ENCODE results near the gene KIF21B.
"Not testable (repeated sequence)": the region's sequence is repeated elsewhere in the genome, so short reads cannot be mapped to it uniquely, and the experiment has no call there.

The KIF21B gene

DNA sequence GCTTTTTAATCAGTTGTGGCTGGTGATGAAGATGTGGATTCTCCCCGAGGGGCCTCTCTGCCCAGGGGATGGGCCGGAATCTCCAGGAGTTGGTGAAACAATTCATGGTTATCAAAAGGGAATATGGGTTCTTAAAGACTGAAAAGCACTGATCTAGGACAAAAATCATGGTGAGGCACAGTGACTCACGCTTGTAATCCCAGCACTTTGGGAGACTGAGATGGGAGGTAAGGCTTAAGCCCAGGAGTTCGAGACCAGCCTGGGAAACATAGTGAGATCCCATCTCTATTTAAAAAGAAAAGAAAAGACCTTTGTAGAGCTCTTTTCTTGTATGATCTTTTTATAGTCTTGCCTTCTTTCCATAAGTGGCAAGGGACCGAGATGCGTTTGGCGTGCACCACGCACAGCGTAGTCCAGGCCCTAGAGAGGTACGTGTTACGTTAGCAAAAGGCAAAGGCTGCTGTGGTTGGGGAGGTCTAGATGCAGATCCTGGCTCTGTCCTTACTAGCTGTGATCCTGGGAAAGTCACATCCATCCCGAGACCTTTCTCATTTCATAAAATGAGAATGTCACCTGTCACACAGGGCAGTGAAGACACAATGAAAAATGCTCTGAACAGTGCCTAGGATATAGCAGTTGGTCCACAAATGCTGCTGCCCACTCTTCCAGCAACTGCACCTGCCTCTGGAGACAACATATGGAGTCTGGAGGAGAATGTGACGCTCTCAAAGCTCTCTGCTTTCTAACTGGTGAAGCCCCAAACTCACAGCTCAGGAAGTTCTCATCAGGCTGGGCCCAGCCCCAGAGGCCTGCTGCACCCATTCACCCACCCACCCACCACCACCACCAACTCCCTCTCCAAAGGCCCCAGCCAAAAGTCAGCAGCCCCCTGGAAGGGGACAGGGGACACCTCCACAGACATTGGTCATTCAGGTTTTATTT, 54.8 kb downstream of the KIF21B start:
- no peak for DNase-seq

DNA sequence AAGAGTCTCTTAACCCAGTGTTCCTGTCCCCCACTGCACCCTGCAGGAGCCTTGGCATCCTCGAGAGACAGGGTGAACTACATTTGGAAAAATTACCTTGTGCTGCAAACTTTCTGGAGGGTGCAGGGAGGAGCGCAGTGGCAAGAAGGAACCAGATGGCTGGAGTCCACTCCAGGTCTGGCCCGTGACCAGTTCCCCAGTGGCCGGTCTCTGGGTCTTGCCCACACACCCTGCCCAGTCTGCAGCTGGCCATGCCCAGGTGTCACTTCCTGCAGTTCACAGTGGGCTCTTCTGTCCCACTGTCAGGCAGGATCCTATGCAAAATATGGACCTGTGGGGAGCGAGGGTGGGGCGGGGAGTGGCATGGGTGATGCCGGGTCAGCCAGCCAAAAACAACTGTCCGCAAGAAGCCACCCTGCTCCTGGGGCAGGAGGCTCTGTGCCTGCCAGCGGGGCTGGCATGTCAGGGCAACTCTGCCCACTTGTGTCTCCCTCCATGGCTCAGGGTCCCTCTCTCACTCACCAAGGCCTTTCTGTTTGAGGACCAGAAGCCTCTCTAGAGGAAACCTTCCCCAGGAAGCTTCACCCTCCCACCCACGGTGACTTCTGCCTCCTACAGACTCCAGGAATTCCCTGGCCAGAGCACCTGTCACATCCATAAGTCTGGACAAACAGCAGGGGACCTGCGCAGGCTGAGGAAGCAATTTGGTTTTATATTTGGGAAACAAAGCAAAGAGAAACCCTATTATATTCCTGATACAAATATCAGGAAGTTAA, 55.6 kb downstream of the KIF21B start:
- no peak for DNase-seq

DNA sequence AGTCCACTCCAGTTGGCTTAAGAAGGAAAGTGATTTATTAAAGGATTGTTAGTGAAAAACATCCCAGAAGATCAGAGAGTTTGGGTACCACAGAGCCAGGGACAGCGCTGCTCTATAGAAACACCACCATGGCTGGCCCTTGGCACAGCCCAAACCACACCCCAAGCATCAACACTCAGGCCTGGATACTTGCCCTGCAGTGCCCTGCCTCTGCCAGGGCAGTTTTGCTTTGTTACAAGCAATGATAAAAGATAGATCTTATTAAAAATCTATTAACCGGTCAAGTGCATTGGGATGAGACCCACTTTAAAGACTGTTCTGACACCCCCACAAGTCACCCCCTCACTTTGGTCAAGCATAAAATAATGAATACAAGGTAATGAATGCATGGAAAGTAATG, 56.6 kb downstream of the KIF21B start:
- no peak for DNase-seq

DNA sequence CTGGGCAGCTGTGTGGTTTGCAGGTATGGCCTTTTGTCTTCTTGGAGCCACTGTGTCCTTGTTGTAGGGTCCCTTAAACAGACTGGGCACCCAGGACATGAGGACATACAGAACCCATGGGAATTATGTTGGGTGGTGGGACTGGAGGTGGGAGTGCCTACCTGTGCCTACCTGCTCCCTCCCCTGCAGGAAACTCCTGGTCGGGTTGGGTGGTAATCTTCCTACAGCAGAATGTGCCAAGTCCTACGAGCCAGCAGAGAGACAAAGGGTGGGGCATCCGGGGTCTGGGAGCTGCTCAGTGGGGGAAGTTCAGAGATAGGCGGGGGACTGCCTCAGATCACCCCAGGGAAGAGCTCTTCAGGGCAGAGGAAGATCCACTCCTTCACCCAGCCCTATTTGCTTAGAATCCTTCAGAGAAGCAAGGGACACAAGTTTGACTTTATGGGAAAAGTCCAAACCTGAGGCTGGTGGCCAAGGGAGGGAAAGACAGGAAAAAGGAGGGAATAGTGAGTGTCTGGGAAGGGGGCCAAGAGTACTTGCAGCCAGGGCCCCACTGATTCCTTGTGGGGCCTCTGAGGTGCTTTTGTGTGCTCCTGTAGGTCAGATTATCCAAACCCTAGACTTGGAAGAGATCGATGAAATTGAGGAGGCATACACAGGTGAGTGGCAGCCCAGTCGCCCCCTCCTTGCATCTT, 58.3 kb downstream of the KIF21B start:
- DNase-seq = no peak

DNA sequence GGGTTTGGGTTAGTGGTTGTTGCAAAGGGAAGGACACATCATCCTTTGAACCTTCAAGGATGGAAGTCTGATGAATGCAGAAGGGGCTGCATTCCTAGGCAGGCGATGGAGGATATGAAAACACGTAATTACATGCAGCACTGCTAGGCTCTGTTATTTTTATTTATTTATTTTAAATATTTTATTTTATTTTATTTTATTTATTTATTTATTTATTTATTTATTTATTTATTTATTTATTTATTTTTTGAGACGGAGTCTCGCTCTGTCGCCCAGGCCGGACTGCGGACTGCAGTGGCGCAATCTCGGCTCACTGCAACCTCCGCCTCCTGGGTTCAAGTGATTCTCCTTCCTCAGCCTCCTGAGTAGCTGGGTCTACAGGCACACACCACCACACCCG, 59.6 kb downstream of the KIF21B start:
- not testable (repeated sequence) for DNase-seq

DNA sequence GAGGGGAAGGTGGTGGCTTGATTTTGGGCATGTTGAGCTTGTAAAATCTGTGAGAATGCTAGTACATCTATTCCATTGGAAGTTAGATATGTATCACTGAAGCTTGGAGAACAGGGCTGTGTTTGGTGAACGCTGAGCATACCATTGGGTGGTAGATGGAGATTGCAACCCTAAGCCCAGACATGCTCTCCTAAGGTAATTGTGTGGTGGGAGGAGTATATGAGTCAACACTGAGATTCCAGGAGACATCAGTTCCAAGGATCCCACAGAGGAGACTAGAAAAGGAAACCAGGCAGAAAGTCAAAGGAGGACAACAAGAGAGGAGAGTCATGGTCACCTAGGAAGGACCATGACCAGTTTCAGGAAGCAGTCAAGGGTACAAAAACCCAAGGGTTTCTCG, 60.4 kb downstream of the KIF21B start:
- DNase-seq = no peak

DNA sequence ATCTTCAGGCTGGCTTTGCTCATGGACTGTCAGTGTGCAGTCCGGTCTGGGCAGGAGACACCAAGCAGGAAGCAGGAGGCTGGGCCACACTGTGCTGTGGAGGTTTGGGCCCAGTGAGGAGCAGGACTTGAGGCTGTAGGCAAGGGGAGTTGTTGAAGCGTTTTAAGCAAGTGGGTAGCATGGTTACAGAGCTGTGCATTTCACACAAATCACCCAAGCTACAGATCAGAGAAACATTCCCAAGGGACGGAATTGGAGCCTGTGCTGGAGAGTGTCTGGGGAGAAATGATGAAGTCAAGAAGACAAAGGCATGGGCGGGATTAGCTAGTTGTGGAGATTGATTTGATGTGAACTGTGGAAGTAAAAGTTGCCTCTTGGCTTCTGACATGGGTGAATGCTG, 60.9 kb downstream of the KIF21B start:
- no peak for DNase-seq

DNA sequence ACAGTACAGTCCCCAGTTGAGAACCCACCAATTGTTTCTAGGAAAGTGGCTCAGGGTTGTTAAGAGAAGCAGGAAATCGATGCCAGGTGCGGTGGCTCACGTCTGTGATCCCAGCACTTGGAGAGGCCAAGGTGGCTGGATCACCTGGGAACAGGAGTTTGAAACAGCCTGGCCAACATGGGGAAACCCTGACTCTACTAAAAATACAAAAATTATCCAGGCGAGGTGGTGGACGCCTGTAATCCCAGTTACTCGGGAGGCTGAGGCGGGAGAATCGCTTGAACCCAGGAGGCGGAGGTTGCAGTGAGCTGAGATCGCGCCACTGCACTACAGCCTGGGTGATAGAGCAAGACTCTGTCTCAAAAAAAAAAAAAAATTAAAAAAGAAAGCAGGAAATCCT, 61.4 kb downstream of the KIF21B start:
- DNase-seq = not testable (repeated sequence)

DNA sequence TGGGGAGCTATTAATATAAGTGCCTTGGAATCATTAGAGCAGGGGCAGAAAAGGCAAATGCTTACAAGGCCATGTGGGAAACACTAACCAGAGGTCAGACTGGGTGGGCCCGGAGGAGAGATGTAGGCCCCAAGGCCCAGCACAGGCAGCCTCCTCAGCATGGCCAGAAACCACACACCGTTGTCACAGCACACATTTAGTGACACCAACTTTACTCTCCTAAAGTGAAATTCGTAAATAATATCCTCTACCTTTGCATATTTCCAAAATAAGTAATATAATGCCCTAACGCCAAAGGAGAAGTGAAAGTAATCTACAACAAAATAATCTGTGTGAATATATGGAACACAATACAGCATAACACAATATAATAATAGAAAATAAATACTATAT, 62.6 kb downstream of the KIF21B start:
- no peak for DNase-seq

DNA sequence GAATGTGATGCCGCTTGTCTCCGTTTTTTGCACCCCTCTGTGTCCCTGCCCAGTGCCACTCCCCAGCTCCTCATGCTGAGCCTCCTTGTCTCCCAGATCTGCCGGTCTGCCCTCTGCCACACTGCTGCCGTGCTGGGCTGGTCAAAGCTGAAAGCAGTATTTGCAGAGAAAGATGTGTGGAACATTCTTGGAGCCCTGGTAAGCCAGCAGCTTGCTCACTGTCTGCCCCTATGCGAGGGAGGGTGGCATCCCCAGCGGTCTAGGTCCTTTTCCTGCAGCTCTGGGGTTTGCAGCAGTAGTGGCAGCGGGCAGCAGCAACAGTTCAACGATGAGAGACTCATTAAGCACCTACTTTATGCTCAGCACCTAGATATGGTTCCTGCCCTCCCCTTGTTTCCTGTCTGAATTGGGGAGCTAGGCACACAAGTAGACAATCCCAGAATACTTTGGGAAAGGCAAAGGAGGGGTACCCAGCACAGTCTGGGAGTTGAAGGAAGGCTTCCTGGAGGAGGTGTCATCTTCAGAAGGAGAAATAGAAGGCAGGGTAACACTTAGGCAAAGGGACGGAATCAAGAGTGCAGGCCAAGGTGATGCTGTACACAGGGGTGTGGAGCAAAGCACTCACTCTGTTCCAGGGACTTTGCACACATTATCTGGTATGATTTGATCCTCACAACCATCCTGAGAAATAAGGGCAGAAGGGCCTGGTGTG, 63.1 kb downstream of the KIF21B start:
- no peak for DNase-seq

DNA sequence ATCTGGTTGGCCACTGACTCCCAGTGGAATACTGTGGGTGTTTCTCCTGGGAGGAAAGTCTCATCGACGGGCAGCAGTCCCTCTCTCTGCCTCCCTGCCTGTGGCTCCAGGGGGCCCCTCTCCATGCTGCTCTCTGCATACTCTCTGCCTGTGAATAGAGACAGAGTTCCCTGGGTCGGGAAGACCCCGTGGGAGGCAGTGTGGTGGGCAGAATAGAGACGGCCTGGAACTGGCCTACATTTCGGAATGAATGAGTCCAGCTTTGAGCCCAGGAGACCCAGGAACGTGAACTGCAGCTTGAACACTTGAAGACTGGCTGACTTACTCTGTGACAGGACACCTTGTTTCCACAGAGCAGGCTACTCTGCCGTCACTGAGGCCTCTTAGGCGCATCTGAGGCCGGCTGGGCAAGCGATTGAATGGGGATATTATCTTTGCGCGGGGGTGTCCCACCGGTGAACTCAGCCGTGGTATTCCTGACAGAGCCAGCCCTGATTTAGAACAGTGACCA, 64.0 kb downstream of the KIF21B start:
- DNase-seq = no peak

DNA sequence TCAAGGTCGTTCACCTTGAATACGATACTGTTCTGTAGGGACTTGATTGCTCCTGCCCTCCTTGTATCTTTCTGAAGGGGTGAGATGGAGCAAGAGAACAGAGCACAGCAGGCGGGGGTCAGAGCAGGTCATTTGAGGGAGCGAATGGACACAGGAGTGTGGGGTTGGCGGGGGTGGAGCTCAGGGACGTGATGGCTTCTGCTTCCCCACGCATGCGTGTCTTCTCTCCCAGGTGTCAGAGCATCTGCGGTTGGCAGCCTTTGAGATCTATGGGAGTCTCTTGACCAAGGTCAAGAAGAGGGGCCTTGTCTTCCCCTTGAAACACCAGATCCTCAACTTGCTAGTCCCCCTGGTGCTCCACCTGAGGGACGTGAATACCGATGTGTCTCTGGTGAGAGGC, 64.9 kb downstream of the KIF21B start:
- DNase-seq = no peak

DNA sequence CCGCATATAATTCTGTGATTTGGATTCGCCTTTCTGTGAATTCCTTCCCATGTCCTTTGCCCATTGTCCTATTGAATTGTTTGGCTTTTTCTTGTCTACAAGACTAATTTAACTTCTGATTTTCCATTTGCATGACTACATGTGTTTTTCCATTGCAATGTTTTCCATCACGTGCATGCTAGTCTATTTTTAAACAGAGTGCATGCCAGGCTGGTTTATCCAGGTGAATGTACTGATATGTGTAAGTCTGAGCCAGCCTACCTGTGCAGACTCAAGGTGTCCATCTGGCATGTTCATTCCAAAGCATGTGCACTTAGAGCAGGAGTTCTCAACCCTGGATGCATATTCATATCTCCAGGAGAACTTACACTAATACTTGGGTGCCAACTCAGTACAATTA, 69.1 kb downstream of the KIF21B start:
- DNase-seq = no peak

DNA sequence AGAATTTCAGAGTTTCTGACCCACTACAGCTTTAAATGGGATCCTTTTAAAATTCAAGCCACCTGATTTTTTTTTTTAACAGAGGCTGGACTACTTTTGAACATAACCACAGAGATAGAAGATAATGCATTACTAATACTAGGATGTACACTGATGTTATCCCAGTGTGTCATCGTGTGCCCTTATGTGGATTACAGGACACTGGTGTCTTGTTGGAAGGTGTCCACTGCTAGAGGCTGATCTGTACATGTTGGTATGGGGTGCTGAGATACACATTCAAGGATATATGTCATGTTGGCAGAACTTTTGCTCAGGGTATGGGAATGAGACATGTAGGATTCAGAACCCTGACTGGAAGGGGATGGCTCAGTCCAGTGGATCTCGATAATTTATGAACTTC, 72.5 kb downstream of the KIF21B start:
- DNase-seq = no peak

DNA sequence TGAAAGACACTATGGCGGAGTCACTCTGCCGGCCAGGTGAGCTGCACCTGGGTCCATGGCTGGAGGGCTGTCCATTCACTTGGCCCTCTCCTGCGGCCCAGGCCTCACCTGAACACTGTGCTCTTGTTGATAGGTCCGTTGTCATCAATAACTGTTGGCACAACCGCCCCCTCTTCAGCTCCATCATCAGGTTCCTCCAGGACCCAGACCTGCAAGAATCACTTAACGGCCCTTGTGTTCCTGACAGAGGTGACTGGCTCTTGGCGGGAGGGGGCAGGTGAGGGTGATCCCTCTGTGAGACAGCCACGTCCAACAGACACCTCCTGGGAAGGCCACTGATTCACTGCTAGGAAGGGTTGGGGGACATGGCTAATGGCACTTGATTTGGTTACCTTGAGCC, 73.9 kb downstream of the KIF21B start:
- DNase-seq = no peak

DNA sequence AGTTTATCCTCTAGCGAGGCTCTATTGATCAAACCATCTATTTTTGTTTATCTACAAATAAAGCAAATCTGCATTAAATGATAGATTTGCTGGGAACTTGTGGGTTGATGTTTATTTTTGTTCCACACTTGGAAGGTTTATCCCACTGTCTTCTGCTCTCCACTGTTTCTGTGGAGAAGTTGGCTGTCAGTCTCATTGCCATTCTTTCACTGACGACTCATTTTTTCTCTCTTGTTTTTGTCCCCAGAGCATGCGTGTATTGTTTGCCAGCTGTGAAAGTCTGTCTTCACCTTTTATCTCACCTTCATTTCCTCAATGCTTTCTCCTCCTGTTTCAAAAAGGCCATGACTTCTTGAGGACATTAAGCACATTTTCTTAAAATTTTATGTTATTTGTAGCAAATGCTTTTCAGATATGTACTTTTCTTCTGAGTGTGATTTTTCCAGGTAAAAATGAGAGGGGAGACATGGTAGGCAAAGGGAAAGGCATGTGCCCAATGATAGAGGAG, 76.4 kb downstream of the KIF21B start:
- no peak for DNase-seq

DNA sequence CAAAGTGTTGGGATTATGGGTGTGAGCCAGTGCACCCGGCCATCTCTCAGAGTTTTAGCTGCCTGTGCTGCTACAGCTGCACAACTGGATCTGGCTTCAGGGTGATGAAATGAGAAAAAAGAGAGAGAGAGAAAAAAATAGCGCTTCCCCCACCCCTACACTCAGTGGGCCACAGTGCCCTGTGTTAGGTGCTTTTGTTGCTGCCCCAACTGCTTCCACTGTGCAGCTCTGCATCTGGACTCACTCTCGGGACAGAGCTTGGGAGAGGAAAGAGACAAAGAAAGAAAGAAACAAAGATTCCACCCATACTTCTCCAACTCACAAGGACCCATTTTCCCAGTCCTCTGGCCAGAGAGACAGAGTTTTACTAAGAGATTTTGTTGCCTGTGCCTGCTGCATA, 78.4 kb downstream of the KIF21B start:
- no peak for DNase-seq

DNA sequence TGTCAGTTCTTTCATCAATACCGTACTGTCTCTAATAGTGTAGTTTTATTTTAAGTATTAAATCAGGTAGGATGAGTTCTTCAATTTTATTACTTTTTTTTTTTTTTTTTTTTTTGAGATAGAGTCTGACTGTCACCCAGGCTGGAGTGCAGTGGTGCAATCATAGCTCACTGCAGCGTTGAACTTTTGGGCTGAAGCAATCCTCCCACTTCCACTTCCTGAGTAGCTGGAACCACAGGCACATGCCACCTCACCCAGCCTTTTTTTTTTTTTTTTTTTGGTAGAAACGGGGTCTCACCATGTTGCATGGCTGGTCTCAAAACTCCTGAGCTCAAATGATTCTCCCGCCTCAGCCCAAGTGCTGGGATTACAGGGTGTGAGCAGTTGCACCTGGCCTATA, 84.6 kb downstream of the KIF21B start:
- DNase-seq = peak; percentile 46

DNA sequence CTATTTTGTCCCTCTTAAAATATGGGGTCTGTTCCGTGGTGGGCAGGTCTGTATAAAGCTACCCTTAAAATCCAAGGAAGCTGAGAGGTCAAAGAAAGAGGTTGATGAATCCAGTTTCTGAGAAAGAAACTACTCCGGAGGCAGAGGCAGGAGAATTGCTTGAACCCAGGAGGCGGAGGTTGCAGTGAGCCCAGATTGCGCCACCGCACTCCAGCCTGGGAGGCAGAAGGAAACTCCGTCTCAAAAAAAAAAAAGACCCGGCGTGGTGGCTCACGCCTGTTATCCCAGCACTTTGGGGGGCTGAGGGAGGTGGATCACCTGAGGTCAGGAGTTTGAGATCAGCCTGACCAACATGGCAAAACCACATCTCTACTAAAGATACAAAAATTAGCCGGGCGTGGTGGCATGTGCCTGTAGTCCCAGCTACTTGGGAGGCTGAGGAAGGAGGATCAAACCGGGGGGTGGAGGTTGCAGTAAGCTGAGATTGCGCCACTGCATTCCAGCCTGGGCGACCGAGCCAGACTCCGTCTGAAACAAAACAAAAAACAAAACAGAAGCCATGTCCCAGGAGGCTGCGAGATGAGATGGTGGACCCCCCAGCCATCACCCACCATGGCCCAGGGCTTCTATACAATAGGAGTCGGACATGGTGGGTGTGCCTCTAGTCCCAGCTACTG, 88.1 kb downstream of the KIF21B start:
- DNase-seq = not testable (repeated sequence)

DNA sequence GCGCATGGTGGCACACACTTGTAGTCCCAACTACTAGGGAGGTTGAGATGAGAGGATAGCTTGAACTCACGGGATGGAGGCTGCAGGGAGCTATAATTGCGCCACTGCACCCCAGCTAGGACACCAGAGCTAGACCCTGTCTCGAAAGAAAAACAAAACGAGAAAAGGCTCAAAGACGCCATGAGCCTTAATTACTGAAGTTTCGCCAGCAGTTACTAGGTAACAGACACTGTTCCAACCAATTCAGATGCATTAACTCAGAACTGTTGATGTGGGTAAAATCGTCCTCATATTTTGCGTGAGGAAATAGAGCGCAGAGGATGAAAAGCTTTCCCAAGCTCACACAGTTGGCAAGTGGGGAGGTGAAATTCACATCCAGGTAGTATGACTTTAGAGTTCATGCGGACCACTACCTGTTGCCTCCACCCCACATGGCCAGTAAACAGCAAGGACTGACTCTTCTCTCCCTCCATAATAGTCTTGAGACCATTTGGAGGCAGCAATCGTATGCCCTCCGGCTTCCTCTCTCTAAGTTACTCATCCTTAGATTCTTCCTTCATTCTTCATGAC, 88.8 kb downstream of the KIF21B start:
- no peak for DNase-seq

DNA sequence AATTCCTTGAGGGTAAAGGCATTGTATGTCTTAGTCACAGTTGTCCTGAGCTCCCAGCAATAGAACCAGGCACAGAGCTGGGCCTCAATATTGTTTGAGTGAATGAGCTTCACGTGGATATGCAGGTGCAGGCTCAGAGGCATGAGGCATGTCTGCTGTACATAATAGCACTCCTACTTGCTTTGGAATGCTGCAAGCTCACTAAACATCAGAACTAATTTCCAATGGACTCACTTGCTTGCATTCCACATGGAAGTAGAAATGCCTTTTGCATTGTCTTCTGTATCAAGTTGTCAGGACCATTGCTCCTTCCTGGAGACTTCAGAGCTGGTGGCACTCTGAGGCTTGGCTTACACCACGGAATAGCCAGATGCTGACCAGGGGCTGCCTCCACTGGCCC, 91.7 kb downstream of the KIF21B start:
- DNase-seq = no peak
